A172 (cell line): ENCODE measurements around the gene RERE. TPM values are rescaled to one million over a fixed set of nuclear protein-coding genes. Genes with fewer than 3 reads are reported as not detected.

Experiments
- DNase-seq: peaks from one replicate; pipeline ENCODE4 v3.0.0-alpha.2; 2015; ENCODE audit warnings: low spot score
- total RNA-seq: library from RNA; depleted of rRNA; stranded (reverse); fragments of >200 nt; shearing (Covaris generic); gene quantifications from 2 replicates; pipeline ENCODE4 v1.2.3, GENCODE V29; 2014

Gene RERE
- total RNA-seq, 1 experiment from 2014 or later, result 7.0 TPM

DNA sequence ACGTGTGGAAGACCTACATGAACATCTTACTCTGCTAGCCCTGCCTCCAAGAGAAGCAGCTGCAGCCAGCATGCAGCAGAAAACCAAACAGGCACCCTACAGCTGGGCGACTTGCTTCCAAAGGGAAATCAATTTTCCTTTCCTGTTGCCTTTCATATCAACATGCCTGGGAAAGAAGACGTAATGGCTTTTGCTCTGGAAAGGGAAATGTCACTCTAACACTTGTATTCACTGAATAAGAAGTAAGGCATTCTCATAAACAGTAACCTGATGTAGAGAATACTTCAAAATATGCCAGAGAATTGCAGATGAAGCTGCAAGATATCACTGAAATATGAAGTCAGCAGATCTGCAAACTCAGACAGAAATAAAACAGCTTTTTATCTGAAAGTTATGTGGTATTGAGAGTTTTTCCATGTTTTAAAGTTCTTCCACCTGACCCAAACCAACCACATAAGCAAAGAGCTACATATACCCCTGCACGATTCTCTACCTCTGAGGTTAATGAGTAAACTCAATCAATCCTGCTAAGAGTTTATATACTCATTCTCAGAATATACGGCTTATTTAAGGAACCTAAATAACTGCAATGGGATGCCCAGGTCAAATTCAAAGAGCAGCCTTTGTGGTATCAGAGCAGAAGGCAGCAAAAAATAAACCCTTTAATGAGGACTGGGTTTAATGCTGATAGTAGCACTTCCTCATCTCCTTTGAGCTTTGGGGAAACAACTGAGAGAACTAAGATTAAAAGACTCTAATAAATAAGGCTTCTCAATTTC, 150.9 kb downstream of the RERE start:
- no peak for DNase-seq

DNA sequence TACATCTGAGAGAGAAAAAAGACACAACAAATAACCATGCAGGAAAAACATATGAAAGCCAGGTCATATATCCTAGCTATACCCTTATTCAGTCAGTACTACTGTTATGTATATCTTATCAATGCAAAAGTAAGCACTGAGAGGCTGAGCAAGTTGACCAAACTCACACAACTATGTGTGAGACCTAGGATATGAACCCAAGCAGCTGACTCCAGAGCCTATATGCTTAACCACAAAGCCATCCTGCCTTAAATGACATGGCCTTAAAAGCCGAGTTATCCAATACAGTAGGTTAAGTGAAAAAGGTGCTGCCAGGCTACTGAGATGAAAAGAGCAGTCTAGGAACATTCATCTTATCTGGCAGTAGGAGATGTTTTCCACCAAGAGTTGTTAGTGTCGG, 151.6 kb downstream of the RERE start:
- no peak for DNase-seq

DNA sequence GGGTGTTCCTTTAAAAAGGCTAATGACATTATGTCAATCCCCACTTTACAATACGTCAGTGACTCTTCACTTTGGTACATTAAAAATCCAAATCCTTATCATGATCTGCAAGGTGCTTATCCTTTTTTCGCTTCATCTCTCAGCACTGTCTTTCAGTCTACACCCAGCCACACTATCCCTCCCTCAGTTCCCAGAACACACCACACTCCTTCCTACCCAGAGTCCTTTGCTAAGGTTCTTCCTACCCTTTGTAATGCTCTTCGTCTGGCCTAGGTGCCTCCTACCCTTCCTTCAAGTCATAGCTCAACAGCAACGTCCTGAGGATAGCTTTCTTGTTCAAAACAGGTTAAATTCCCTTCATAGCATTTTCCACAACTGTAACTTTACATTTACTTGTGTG, 152.6 kb downstream of the RERE start:
- no peak for DNase-seq

DNA sequence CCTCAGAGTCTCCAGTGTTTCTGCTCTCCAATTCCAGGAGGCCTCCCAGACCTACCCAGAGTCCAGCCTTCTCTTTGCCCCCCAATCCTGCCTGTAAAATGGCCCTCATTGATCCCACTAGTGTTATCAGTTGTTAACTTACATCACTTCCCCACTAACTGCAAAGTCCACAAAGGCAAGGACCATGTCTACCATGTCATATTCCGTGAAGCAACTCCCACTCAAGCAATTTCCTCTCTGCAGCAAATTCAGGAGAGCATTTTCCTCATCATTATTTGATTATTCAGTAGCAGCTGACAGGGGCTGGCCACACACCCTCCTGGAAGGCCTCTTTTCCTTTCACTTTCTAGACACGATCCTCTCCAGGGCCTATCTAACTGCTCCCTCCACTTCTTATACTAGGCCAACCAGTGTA, 153.5 kb downstream of the RERE start:
- no peak for DNase-seq

DNA sequence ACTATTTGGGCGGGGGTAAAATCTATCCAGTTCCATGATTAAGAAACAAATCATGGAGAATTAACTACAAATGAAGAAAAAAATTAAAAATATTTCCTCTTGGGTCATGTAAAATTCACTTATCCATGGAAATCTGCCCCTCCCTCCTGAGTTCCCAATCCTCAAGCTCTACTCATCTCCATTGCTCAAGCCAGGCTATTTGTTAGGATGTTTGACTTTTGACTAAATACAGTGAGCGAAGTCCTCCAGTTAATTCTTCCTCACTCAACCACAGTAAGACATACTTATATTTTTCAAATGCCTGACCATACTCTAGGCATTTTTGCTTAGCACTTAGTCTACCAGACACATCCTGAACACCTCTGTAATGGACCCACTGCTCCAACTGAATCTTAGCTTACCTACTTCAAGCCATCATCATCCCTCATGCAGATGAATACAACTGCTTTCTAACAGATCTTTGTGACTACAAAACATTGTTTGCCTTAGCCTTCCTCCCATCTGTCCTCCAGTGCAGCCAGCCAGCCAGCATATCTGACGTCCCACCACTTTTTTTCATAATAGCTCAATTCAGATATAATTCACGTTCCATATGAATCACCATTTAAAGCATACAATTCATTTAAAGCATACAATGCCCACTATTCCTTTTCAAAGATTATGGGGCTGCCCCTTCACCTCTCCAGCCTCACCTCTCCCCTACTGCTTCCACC, 154.2 kb downstream of the RERE start:
- DNase-seq, result no peak

DNA sequence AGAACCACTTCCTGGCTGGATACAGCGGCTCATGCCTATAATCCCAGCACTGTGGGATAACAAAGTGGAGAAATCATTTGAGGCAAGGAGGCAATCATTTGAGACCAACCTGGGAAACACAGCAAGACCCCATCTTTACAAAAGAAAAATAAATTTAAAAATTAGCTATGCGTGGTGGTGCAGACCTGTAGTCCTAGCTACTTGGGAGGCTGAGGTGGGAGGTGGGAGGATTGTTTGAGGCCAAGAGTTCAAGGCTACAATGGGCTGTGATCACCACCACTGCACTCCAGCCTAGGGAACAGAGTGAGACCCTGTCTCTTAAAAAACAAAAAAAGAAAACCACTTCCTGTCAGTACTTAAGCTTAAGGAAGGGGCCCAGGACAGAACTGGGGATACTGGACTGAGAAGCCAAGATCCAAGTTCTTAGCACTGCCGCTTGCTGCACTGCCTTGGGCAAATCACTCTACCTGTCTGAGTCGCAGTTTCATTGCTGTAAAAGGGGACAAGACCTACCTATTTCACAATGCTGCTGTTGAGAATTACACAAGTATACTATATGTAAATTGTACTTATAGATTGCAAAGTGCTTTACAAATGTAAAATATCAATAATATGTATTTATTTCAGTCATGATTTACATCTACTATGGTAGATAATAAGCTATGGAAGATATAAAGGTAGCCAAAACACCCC, 154.9 kb downstream of the RERE start:
- DNase-seq, result no peak

DNA sequence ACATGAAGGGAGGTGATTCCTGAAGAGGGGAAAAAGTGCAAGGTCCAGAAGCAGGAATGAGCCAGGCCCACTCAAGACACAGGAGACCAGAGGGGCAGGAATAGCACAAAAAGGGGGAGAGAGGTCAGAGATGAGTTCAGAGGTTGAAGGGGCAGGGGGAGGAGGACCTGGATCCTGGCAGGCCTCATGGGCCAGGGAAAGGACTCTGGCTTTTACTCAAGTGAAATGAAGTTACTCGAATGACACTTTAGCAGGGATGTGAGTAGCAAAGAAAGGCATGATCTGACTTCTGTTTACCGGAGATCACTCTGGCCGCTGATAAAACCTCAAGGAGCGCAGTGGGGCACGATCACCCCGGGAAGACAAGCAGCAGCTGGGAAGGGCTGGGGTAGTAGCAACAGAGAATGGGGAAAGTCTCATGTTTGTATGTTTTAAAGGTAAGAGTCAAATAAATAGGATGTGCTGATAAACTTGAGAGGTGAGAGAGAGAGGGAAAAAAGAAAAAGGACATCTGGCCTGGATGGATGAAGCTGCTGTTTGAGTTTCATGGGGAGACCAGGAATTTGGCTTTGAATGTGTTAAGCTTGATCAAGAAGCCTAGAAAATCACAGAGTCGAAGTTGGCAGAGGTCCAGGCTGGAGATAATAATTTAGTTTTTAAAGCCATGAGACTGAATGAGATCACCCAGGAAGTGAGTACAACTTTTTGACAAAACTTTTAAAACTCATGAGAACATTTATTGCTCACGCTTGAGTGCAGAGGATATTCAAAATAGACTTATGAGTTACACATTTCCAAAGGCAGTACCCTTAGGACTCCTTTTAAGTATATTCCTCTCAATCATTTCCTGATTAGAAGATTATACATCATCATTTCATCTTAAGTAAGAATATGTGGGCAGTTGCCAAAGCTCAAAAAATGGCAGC, 156.0 kb downstream of the RERE start:
- peak; percentile 73 for DNase-seq

DNA sequence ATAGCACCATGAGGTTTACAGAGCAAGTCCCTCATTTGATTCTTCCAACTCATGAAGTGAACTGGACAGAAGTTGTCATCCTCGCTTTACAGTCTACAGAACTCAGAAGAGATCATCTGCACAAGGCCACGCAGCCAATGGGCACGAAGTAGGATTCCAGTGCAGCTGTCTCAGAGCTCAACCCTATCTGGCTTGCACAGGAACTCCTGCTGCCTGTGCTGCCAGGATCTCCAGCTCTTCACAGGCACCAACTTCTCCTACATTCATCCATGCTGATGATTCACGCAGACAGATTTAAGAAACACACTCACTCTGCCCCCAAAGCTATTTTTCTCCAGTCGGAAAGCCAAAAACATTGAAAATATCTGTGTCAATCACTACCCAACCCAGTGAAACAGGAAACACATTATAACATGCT, 157.0 kb downstream of the RERE start:
- peak; percentile 42 for DNase-seq

DNA sequence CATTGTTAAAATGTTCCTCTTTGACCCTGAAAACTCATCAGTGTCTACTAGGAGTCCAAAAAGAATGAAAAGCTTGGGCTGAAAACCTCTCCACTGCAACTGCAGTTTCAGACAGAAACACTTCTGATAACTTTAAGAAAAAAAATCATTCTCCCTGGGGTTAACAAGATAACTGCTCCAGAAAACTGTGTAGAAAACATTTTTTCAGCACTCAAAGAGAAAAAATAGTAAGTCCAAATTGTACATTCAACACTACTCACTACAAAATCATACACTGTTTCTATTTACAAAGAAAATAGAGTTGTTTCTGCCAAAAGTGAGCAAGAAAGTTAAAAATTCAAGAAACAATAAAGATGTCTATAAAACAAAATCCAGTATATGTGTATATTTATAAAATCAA, 157.8 kb downstream of the RERE start:
- no peak for DNase-seq

DNA sequence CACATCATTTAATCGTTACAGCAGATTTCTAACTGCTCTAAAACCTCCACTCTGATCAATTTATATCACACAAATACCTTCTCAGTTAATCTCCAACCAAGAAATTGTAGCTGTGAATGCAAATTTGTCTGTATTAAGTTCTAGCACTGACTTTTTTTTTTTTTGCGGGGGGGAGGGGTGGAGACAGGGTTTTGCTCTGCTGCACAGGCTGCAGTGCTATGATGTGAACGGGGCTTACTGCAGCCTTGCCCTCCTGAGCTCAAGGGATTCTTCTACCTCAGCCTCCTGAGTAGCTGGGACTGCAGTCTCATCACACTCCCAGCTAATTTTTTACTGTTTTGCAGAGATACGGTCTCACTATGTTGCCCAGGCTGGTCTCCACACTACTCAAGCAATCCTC, 163.6 kb downstream of the RERE start:
- DNase-seq, result no peak

DNA sequence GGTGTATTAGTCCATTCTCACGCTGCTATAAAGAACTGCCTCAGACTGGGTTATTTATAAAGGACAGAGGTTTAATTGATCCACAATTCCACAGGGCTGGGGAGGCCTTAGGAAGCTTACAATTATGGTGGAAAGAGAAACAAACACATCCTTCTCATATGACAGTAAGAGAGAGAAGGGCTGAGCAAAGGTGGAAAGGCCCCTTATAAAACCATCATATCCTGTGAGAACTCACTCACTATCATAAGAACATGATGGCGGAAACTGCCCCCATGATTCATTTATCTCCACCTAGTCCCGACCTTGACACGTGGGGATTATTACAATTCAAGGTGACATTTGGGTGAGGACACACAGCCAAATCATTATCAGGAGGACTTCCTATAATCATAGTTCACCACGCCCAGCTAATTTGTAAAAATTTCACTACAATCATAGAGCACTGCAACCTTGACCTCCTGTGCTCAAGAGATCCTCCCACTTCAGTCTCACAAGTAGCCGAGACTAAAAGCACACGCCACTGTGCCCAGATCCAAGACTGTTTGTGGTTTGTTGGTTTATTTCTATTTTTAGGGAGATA, 164.9 kb downstream of the RERE start:
- DNase-seq, result no peak

DNA sequence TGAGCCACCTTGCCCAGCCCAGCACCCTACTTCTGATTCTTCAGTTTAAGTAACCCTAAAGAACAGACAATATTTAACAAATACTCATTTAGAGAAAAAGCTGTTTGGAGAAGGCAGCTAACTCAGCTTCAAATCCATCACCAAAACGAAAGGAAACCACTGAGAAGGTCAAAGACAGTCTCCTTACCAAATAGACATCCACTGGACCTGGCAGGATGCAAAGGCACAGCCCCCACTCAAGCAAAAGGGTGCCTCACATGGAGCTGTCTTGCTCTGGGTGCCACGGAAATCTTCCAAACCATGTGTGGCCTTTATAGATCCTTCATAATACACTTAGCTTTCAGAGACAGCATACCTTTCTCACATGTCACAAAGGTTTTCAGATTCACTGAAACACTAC, 165.5 kb downstream of the RERE start:
- no peak for DNase-seq

DNA sequence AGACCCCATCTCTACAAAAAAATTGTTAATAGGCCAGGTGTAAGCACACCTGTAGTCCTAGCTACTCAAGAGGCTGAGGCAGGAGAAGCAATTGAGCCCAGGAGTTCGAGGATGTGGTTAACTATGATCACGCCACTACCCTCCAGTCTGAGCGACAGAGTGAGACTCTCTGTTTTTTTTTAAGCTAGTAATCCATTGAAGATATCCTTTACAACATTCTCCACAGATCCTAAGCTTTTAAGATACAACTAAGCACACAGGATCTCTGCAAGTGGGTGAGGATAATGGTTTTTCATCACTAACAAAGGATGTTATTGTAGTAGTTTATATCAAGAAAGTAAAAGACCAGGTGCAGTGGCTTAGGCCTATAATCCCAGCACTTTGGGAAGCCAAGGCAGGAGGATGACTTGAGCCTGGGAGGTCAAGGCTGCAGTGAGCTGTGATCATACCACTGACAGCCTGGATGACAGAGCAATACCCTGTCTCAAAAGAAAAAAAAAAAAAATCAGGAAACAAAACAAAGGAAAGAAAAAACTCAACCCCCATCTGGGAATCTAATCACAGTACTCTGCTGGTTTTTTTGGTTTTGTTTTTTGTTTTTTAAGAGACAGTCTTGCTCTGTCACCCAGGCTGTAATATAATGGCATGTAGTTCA, 166.1 kb downstream of the RERE start:
- no peak for DNase-seq

DNA sequence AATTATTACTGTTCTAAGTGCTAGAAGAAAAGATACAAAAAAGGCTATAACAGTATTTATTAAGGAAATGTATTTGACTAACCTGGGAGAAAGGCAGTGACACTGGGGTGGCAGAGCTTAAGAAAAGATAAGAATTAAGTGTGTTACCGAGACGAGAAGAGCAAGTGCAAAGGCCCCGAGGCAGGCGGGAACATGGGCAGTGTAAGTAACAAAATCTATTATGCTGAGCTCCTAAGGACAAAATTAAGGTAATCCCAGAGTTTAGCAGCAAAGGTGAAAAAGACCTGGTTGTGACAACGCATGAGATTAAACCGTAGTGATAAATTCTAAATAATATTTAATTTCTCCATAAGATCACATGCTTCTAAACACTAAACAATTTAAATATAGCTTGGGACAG, 167.6 kb downstream of the RERE start:
- DNase-seq, result no peak

DNA sequence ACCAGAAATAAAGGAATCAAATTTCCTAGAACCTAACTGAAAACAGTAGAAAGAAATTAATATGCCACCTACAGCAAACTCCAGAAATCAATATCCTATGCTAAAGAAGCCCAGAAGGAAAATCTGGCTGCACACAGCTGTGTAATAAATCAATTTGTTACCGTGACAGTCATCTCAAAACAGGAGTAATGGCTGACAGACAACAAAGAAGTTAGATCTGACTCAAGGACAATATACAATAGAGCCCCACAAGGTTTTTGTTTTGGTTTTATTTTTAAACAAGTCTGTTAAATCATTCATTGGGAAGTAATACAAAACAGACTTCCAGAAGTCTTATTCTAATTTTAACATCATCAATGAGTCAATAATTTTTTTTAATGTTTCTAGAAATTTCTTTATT, 168.4 kb downstream of the RERE start:
- DNase-seq, result no peak

DNA sequence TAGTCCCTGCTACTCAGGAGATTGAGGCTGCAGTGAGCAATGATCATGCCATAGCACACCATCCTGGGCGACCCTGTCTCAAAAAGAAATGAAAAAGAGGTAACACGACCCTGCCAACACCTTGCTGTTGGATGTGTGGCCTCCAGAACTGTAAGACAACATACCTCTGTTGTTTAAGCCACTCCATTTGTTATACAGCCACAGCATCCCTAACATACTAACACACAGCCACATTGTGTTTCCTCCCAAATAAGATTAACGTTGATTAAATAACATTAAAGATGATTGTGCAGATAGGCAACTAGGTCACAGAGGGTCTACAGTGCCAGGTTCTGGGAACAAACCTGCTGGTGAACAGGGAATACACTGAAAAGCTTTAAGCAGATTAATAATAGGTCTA, 170.4 kb downstream of the RERE start:
- DNase-seq, result no peak

DNA sequence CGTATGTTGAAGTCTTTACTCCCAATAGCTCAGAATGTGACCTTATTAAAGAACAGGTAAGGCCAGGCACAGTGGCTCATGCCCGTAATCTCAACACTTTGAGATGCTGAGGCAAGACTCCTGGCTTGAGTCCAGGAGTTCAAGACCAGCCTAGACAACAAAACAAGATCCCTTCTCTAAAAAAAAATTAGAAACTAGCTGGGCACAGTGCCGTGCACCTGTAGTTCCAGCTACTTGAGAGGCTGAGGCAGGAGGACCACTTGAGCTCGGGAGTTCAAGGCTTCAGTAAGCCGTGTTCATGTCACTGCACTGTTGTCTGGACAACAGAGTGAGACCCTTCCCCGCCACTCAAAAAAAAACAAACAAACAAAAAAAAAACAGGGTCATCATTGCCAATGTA, 171.3 kb downstream of the RERE start:
- DNase-seq, result no peak

DNA sequence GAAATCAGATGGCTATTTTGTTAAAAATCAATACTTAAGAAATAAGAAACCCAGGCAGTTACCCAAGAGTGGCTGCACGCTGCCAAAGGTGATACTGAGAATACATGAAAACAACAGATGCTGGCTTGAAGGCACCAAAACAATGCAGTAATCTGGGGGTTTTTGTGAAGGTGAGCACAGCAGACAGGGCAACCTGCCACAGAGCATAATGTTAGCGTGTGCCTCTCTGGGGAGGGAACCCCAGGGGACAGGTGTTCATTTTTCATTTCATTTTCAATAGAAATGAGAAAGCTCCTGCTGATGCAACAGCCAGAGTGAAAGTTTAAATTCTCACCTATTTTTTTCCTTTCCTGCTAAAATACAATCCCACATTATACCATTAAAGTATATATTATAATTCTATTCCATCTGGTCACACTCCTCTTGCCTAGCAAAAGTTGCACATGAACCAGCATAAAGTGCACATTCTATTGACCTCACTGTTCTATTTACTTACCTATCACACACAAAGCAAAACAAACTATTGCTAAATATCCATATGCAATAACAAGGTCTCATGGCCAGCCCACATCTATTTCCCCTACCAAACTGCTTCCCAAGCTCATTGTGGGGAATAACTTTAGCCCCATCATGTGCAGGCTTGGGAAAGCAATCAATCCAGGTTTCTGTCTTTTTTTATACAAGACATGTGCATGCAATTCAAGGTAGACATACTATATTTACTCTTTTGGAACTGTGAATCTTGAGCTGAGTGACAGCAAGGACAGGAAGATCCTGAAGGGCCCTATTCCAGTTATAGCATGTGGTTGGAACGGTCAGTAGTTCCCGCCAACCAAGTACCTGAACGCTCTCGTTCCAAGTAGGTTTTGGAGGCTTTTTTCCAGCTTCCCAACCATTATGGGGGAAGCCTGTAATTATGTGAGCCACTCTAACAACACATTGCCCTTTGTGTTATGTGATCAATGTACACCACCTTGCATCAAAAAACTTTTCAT, 173.6 kb downstream of the RERE start:
- no peak for DNase-seq

DNA sequence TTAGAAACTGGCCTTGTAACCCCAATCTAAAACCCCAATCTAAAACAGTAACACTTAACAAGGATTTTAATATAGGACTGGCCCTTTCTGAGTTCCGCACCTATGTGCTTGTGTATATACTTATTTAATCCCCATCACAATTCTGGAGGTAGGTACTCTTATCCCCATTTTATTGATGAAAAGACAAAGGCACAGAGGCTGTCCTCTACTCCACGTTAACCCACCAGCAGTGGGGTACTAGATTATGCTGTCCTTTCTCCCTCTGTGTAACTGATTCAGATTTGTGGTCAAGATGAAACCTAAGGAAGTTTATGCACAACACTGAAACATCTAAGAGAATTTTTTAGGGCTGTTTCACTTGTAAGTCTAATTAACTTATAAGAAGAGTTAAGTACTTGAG, 175.3 kb downstream of the RERE start:
- no peak for DNase-seq
